Pancreas (tissue), 10 donors: ENCODE data around the gene FBXW12. TPM values are rescaled to one million over a fixed set of nuclear protein-coding genes. Genes with fewer than 3 reads are reported as not detected.
A peak's percentile ranks its signal among the peaks of the same experiment; 100 is the strongest.

Experiments used
- ATAC-seq, 4 donors: fragments of 200-7000 bp; cut with Tn5 transposase; one replicate each; pipeline versions ENCODE4 v1.8.0 to v1.9.1; 2020; ENCODE audit warnings: mild to moderate bottlenecking in 4 of 4, moderate library complexity in 4 of 4
- DNase-seq, 6 donors: peaks; one replicate each; pipeline ENCODE4 v3.0.0-alpha.2; 2020
- FAIRE-seq: peaks from 2 replicates; lab custom pipeline; 2012; peaks lifted over from hg19 to GRCh38; lab: Jason Lieb, UNC
- H3K27ac ChIP-seq, 4 donors: fragments of 200-600 bp; sonication (generic); 1 replicate in 3 of 4; 2 replicates in 1 of 4; pipeline versions ENCODE4 v1.5.0 to v1.8.0; 2020
- H3K27me3 ChIP-seq, 4 donors: fragments of 200-600 bp; one replicate each; pipeline ENCODE4 v1.8.0; 2021
- H3K36me3 ChIP-seq, 3 donors: fragments of 200-600 bp; sonication (generic) in 1 of 3; one replicate each; pipeline versions ENCODE4 v1.5.0 to v1.8.0; 2020 to 2021
- H3K4me1 ChIP-seq, 3 donors: fragments of 200-600 bp; one replicate each; pipeline ENCODE4 v1.8.0; 2021
- H3K4me3 ChIP-seq, 4 donors: fragments of 200-600 bp; sonication (generic) in 2 of 4; one replicate each; pipeline versions ENCODE4 v1.5.0 to v1.8.0; 2020 to 2021
- H3K9me3 ChIP-seq, 4 donors: fragments of 200-600 bp; one replicate each; pipeline ENCODE4 v1.8.0; 2021
- whole genome bisulfite sequencing, 2 donors: extraction: QIAGEN DNeasy Blood & Tissue Kit; methylation state at CpG; one replicate each; pipeline ENCODE4 v1.1.7; 2013; 5-methylcytosine and 5-hydroxymethylcytosine counted together
- intact Hi-C, 3 donors: fragments of 100-400 bp; cut with DNase I; formaldehyde crosslinking; loops; one replicate each; pipeline versions ENCODE4 v1.11.1 to v1.14.2; 2022
- polyA plus RNA-seq, 2 donors: library from polyadenylated mRNA; stranded (reverse); fragments of 200-250 nt; gene quantifications; one replicate each; pipeline ENCODE4 v1.2.3, GENCODE V29; 2013
- total RNA-seq, 6 donors: library from RNA; stranded (reverse); fragmentation: NEBNext Ultra II Directional in 4 of 6; extraction: Animal tissue kit (Norgen Biotek cat#: 25700) in 4 of 6; gene quantifications; one replicate each; pipeline versions ENCODE4 v1.2.1 to v1.2.4, GENCODE V29; 2021 to 2023
- TF ChIP-seq, protein P1 (sequence below), 4 donors: fragments of 200-600 bp; sonication (generic) in 3 of 4; IDR thresholded peaks; one replicate each; pipeline versions ENCODE4 v1.5.0 to v1.8.0; 2021; ENCODE audit warnings: antibody characterized with exemption in 4 of 4
- donor health status: healthy with polysubstance abuse.
- donor health status: DM: no; HTN: no; CAD: no; lungs with moderate emphysema.
- donor health status: DM: no; HTN: no; CAD: no.
- donor health status: control.
- donor health status: control.
- donor health status: Bipolar disorder and iron deficiency.
- donor health status: DM: yes; HTN: yes; CAD: no.
- donor health status: DM: no; HTN: no; CAD: no.
- donor health status: DM: no; HTN: no; CAD: no.
- donor health status: DM: yes; HTN: yes; CAD: no.

The FBXW12 gene
- total and polyA plus RNA-seq, 8 donors, result 2.7 to 9.6 (median 5.8) TPM

GRCh38 chr3:48436477-48436787 is 64.4 kb downstream of the FBXW12 start:
- H3K9me3 ChIP-seq, result no peaks in the 10 kb centered on the region
- H3K36me3 ChIP-seq, result peaks cover 0 to 4% (median 0%) of the 10 kb centered on the region in 3 donors
- H3K4me3 ChIP-seq, result no peak overlapping the region
- H3K27me3 ChIP-seq, result no peaks in the 10 kb centered on the region
- TF ChIP-seq, protein P1, sequence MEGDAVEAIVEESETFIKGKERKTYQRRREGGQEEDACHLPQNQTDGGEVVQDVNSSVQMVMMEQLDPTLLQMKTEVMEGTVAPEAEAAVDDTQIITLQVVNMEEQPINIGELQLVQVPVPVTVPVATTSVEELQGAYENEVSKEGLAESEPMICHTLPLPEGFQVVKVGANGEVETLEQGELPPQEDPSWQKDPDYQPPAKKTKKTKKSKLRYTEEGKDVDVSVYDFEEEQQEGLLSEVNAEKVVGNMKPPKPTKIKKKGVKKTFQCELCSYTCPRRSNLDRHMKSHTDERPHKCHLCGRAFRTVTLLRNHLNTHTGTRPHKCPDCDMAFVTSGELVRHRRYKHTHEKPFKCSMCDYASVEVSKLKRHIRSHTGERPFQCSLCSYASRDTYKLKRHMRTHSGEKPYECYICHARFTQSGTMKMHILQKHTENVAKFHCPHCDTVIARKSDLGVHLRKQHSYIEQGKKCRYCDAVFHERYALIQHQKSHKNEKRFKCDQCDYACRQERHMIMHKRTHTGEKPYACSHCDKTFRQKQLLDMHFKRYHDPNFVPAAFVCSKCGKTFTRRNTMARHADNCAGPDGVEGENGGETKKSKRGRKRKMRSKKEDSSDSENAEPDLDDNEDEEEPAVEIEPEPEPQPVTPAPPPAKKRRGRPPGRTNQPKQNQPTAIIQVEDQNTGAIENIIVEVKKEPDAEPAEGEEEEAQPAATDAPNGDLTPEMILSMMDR (IDR thresholded peaks at IDR 0.05), result no peak
- WGBS, 2 donors, result 0 to 18% methylated on average over 1 of the region's 1 CpG
- DNase-seq (peak in 1 of 6 donors; percentile 21), ATAC-seq (no peak), FAIRE-seq (no peak)
- H3K27ac ChIP-seq, result no peak overlapping the region
- intact Hi-C loops, result loop anchor here (2.0 to 10.0 kb wide), 4 partner anchors 34 to 164 kb away; no protein-coding TSS in a partner anchor
- H3K4me1 ChIP-seq, result peaks cover 5 to 6% (median 6%) of the 10 kb centered on the region in 3 donors

- Histone ChIP-seq H3K27me3 (no peaks in the 10 kb centered on the region), H3K36me3 (peaks cover 0 to 4% (median 0%) of the 10 kb centered on the region in 3 donors), H3K9me3 (no peaks in the 10 kb centered on the region), H3K4me3 (no peak overlapping the region), H3K4me1 (peaks cover 8 to 11% (median 10%) of the 10 kb centered on the region in 3 donors), H3K27ac (no peak overlapping the region)
- no peak for FAIRE-seq
- TF ChIP-seq, protein P1 (IDR thresholded peaks at IDR 0.05), result no peak
- intact Hi-C loops, result loop anchor here (2.0 to 10.0 kb wide), 4 partner anchors 35 to 165 kb away; no protein-coding TSS in a partner anchor
- ATAC-seq, result no peak
- peak in 1 of 6 donors; percentile 11 for DNase-seq
- 70 to 78% methylated on average over 7 of the region's 7 CpGs for WGBS, 2 donors
These were observed 64.8 kb downstream of the FBXW12 start for GRCh38 chr3:48436855-48437254.

GRCh38 chr3:48437812-48438211 is 65.8 kb downstream of the FBXW12 start:
- WGBS, 2 donors, result 73 to 86% methylated on average over 4 of the region's 4 CpGs
- TF ChIP-seq, protein P1 (IDR thresholded peaks at IDR 0.05), result no peak
- DNase-seq (no peak), FAIRE-seq (no peak), ATAC-seq (no peak)
- intact Hi-C loops, result loop anchor here (2.0 to 10.0 kb wide), 4 partner anchors 36 to 166 kb away; no protein-coding TSS in a partner anchor
- no peaks in the 10 kb centered on the region for H3K27me3 ChIP-seq
- H3K4me3 ChIP-seq, result no peak overlapping the region
- H3K27ac ChIP-seq, result no peak overlapping the region
- H3K9me3 ChIP-seq, result no peaks in the 10 kb centered on the region
- H3K36me3 ChIP-seq, result peaks cover 0 to 1% (median 0%) of the 10 kb centered on the region in 3 donors
- peaks cover 8 to 13% (median 13%) of the 10 kb centered on the region in 3 donors for H3K4me1 ChIP-seq

- ATAC-seq (peak; percentile 94 to 99 (median 96)), DNase-seq (peak; percentile 98 to 100 (median 98)), FAIRE-seq (peak; percentile 88)
- intact Hi-C loops, result loop anchor here (5.0 to 10.0 kb wide), 3 partner anchors 38 to 168 kb away; no protein-coding TSS in a partner anchor
- Histone ChIP-seq H3K4me3 (peak within 1 kb of the TSS; percentile 53 to 75 (median 68)), H3K36me3 (peaks cover 0 to 4% (median 0%) of the 10 kb centered on the region in 3 donors), H3K27me3 (no peaks in the 10 kb centered on the region), H3K27ac (peak within 1 kb of the TSS; percentile 65 to 81 (median 74)), H3K4me1 (peaks cover 8 to 13% (median 13%) of the 10 kb centered on the region in 3 donors), H3K9me3 (no peaks in the 10 kb centered on the region)
- TF ChIP-seq, protein P1 (IDR thresholded peaks at IDR 0.05), result no peak
- WGBS, 2 donors, result 0 to 1% methylated on average over 54 of the region's 54 CpGs
These were observed 68.0 kb downstream of the FBXW12 start, which contains the start of the genes CCDC51 and TMA7 for GRCh38 chr3:48439820-48440589. CCDC51 (minus strand) TSS chr3:48440119; CDS start chr3:48435128, 4,991 bp downstream. TMA7 (plus strand) TSS chr3:48440257; CDS start chr3:48440297, 40 bp downstream.
